HEK293 (cell line): ENCODE data around the gene LST1.

ENCODE experiments used
- CTCF ChIA-PET: fragments of 350-600 bp; formaldehyde crosslinking; extraction: SDS; loops from one replicate; lab custom pipeline; 2021; ENCODE audit warnings: antibody characterized with exemption; lab: Yijun Ruan, JAX
- POLR2A ChIA-PET: fragments of 300-600 bp; formaldehyde crosslinking; extraction: SDS; loops from one replicate; lab custom pipeline; 2020; ENCODE audit warnings: antibody characterized with exemption, inconsistent platforms; lab: Yijun Ruan, JAX
- H3K27ac ChIP-seq: fragments of 200-500 bp; sonication (Bioruptor generic); 2 replicates; pipeline ENCODE4 v1.5.1; 2014; ENCODE audit warnings: low read depth, low read length, control low read depth, inconsistent platforms; ENCODE audit errors: extremely low read depth
- H3K36me3 ChIP-seq, 2 experiments: fragments of 200-500 bp in 1 of 2; sonication (Bioruptor generic) in 1 of 2; 1 replicate in 1 of 2; 2 replicates in 1 of 2; pipeline ENCODE4 v1.5.1; 2014 to 2017; ENCODE audit warnings: inconsistent platforms in 2 of 2, low read length in 2 of 2; ENCODE audit not compliant: control insufficient read depth in 2 of 2, insufficient read depth in 1 of 2
- H3K4me1 ChIP-seq: fragments of 200-500 bp; sonication (Bioruptor generic); 2 replicates; pipeline ENCODE4 v1.5.1; 2014; ENCODE audit warnings: mild to moderate bottlenecking, low read length, inconsistent platforms; ENCODE audit not compliant: control insufficient read depth, insufficient read depth
- H3K4me3 ChIP-seq: 2 replicates; pipeline ENCODE4 v1.5.1; 2011; ENCODE audit warnings: low read depth, mild to moderate bottlenecking, control low read depth, low read length, moderate library complexity
- H3K9me3 ChIP-seq: fragments of 200-500 bp; sonication (Bioruptor generic); 2 replicates; pipeline ENCODE4 v1.5.1; 2014; ENCODE audit warnings: low read depth, low read length, inconsistent platforms; ENCODE audit not compliant: control insufficient read depth, insufficient read depth
- GLIS2 ChIP-seq: fragments of 450-650 bp; formaldehyde crosslinking; IDR thresholded peaks from 2 replicates; pipeline ENCODE4 v1.5.1; 2016; ENCODE audit warnings: missing biosample characterization, missing genetic modification characterization
- HOXC10 ChIP-seq: sonication (generic); formaldehyde crosslinking; IDR thresholded peaks from 2 replicates; pipeline ENCODE4 v1.8.1; 2023; ENCODE audit warnings: mild to moderate bottlenecking, missing genetic modification reagents
- HOXD13 ChIP-seq: sonication (generic); formaldehyde crosslinking; IDR thresholded peaks from 2 replicates; pipeline ENCODE4 v1.8.0; 2022; ENCODE audit warnings: missing genetic modification reagents, borderline replicate concordance
- MYNN ChIP-seq: fragments of 450-650 bp; formaldehyde crosslinking; IDR thresholded peaks from 2 replicates; pipeline ENCODE4 v1.5.1; 2016; ENCODE audit warnings: missing biosample characterization, missing genetic modification characterization, borderline replicate concordance
- SP3 ChIP-seq: fragments of 450-650 bp; formaldehyde crosslinking; IDR thresholded peaks from 2 replicates; pipeline ENCODE4 v1.5.1; 2016; ENCODE audit warnings: missing biosample characterization, missing genetic modification characterization
- WT1 ChIP-seq: fragments of 450-650 bp; formaldehyde crosslinking; IDR thresholded peaks from 2 replicates; pipeline ENCODE4 v1.5.1; 2016; ENCODE audit warnings: missing biosample characterization, missing genetic modification characterization
- YY2 ChIP-seq: fragments of 450-650 bp; formaldehyde crosslinking; IDR thresholded peaks from 2 replicates; pipeline ENCODE4 v1.5.1; 2016; ENCODE audit warnings: missing biosample characterization, missing genetic modification characterization
- ZFHX2 ChIP-seq: fragments of 450-650 bp; formaldehyde crosslinking; conservative IDR thresholded peaks from 2 replicates; pipeline ENCODE4 v1.5.1; 2016; ENCODE audit warnings: missing biosample characterization, missing genetic modification characterization
- ZFP41 ChIP-seq: fragments of 450-650 bp; formaldehyde crosslinking; IDR thresholded peaks from 2 replicates; pipeline ENCODE4 v1.5.1; 2016; ENCODE audit warnings: missing biosample characterization, missing genetic modification characterization, borderline replicate concordance
- ZNF114 ChIP-seq: fragments of 450-650 bp; formaldehyde crosslinking; IDR thresholded peaks from 2 replicates; pipeline ENCODE4 v1.5.0; 2017; ENCODE audit warnings: missing biosample characterization, missing genetic modification characterization
- ZNF157 ChIP-seq: fragments of 450-650 bp; formaldehyde crosslinking; IDR thresholded peaks from 2 replicates; pipeline ENCODE4 v1.5.1; 2016; ENCODE audit warnings: missing biosample characterization, missing genetic modification characterization
- ZNF23 ChIP-seq: fragments of 450-650 bp; formaldehyde crosslinking; IDR thresholded peaks from 2 replicates; pipeline ENCODE4 v1.5.1; 2016; ENCODE audit warnings: missing biosample characterization, missing genetic modification characterization, borderline replicate concordance
- ZNF248 ChIP-seq: fragments of 450-650 bp; formaldehyde crosslinking; IDR thresholded peaks from 2 replicates; pipeline ENCODE4 v1.5.1; 2017; ENCODE audit warnings: missing biosample characterization, missing genetic modification characterization
- ZNF302 ChIP-seq: fragments of 450-650 bp; formaldehyde crosslinking; IDR thresholded peaks from 2 replicates; pipeline ENCODE4 v1.5.1; 2016; ENCODE audit warnings: missing biosample characterization, missing genetic modification characterization, low read depth
- ZNF416 ChIP-seq: fragments of 450-650 bp; formaldehyde crosslinking; IDR thresholded peaks from 2 replicates; pipeline ENCODE4 v1.5.1; 2016; ENCODE audit warnings: missing biosample characterization, missing genetic modification characterization
- ZNF501 ChIP-seq: fragments of 450-650 bp; formaldehyde crosslinking; IDR thresholded peaks from 2 replicates; pipeline ENCODE4 v1.5.1; 2016; ENCODE audit warnings: missing biosample characterization, missing genetic modification characterization
- ZNF558 ChIP-seq: fragments of 450-650 bp; formaldehyde crosslinking; IDR thresholded peaks from 2 replicates; pipeline ENCODE4 v1.5.1; 2016; ENCODE audit warnings: missing biosample characterization, missing genetic modification characterization
- ZNF560 ChIP-seq: fragments of 450-650 bp; formaldehyde crosslinking; IDR thresholded peaks from 2 replicates; pipeline ENCODE4 v1.5.1; 2017; ENCODE audit warnings: missing biosample characterization, missing genetic modification characterization, borderline replicate concordance
- ZNF600 ChIP-seq: fragments of 450-650 bp; formaldehyde crosslinking; IDR thresholded peaks from 2 replicates; pipeline ENCODE4 v1.5.1; 2016; ENCODE audit warnings: missing biosample characterization, missing genetic modification characterization
- ZNF621 ChIP-seq: fragments of 450-650 bp; formaldehyde crosslinking; IDR thresholded peaks from 2 replicates; pipeline ENCODE4 v1.5.1; 2017; ENCODE audit warnings: missing biosample characterization, missing genetic modification characterization
- ZNF629 ChIP-seq: fragments of 450-650 bp; formaldehyde crosslinking; IDR thresholded peaks from 2 replicates; pipeline ENCODE4 v1.5.1; 2017; ENCODE audit warnings: missing biosample characterization, missing genetic modification characterization
- ZNF792 ChIP-seq: fragments of 450-650 bp; formaldehyde crosslinking; IDR thresholded peaks from 2 replicates; pipeline ENCODE4 v1.5.1; 2016; ENCODE audit warnings: missing biosample characterization, missing genetic modification characterization
- TF ChIP-seq, protein P1 (sequence below): IDR thresholded peaks from 2 replicates; pipeline ENCODE4 v1.6.1; 2011; ENCODE audit warnings: mild to moderate bottlenecking, low read depth, low read length, borderline replicate concordance
- TF ChIP-seq, protein P2 (sequence below): fragments of 450-650 bp; formaldehyde crosslinking; IDR thresholded peaks from 2 replicates; pipeline ENCODE4 v1.5.1; 2016; ENCODE audit warnings: missing biosample characterization, missing genetic modification characterization
- TF ChIP-seq, protein P3 (sequence below): fragments of 450-650 bp; IDR thresholded peaks from 2 replicates; pipeline ENCODE4 v1.5.1; 2018; ENCODE audit warnings: missing biosample characterization, mild to moderate bottlenecking, missing genetic modification characterization
- TF ChIP-seq, protein P4 (sequence below): fragments of 450-650 bp; formaldehyde crosslinking; IDR thresholded peaks from 2 replicates; pipeline ENCODE4 v1.5.1; 2016; ENCODE audit warnings: missing biosample characterization, missing genetic modification characterization
- TF ChIP-seq, protein P5 (sequence below): fragments of 450-650 bp; formaldehyde crosslinking; IDR thresholded peaks from 2 replicates; pipeline ENCODE4 v1.5.1; 2017; ENCODE audit warnings: missing biosample characterization, missing genetic modification characterization
- TF ChIP-seq, protein P6 (sequence below): fragments of 450-650 bp; formaldehyde crosslinking; IDR thresholded peaks from 2 replicates; pipeline ENCODE4 v1.5.1; 2017; ENCODE audit warnings: missing biosample characterization, missing genetic modification characterization

Gene LST1

DNA sequence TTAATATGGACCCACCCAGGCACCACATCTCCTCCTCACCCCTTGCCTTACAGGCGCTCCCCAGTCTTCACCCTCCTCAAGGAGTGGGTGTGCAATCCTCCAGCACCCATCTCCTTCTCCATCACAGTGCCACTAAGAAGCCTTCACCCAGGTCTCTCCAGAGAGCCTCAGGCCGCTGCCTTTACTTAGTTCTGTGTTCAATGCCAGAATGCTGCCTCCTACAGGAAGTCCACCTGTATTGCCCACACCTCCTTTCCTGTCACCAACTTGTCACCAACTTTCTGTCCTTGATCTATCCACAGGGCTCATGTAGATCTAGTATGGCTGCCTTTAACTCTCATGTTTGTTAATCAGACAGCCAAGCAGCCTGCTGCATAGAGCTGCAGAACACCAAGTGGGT lies 586 bp upstream of the LST1 start (continued):
- no peak for TF ChIP-seq ZNF501 (tag by site-specific recombination)
- no peak for TF ChIP-seq ZNF792 (tag by site-specific recombination)
- TF ChIP-seq YY2 (tag by site-specific recombination), result no peak
- TF ChIP-seq, protein P1, sequence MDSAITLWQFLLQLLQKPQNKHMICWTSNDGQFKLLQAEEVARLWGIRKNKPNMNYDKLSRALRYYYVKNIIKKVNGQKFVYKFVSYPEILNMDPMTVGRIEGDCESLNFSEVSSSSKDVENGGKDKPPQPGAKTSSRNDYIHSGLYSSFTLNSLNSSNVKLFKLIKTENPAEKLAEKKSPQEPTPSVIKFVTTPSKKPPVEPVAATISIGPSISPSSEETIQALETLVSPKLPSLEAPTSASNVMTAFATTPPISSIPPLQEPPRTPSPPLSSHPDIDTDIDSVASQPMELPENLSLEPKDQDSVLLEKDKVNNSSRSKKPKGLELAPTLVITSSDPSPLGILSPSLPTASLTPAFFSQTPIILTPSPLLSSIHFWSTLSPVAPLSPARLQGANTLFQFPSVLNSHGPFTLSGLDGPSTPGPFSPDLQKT, result no peak
- TF ChIP-seq, protein P2, sequence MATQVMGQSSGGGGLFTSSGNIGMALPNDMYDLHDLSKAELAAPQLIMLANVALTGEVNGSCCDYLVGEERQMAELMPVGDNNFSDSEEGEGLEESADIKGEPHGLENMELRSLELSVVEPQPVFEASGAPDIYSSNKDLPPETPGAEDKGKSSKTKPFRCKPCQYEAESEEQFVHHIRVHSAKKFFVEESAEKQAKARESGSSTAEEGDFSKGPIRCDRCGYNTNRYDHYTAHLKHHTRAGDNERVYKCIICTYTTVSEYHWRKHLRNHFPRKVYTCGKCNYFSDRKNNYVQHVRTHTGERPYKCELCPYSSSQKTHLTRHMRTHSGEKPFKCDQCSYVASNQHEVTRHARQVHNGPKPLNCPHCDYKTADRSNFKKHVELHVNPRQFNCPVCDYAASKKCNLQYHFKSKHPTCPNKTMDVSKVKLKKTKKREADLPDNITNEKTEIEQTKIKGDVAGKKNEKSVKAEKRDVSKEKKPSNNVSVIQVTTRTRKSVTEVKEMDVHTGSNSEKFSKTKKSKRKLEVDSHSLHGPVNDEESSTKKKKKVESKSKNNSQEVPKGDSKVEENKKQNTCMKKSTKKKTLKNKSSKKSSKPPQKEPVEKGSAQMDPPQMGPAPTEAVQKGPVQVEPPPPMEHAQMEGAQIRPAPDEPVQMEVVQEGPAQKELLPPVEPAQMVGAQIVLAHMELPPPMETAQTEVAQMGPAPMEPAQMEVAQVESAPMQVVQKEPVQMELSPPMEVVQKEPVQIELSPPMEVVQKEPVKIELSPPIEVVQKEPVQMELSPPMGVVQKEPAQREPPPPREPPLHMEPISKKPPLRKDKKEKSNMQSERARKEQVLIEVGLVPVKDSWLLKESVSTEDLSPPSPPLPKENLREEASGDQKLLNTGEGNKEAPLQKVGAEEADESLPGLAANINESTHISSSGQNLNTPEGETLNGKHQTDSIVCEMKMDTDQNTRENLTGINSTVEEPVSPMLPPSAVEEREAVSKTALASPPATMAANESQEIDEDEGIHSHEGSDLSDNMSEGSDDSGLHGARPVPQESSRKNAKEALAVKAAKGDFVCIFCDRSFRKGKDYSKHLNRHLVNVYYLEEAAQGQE (tag by site-specific recombination), result no peak

DNA sequence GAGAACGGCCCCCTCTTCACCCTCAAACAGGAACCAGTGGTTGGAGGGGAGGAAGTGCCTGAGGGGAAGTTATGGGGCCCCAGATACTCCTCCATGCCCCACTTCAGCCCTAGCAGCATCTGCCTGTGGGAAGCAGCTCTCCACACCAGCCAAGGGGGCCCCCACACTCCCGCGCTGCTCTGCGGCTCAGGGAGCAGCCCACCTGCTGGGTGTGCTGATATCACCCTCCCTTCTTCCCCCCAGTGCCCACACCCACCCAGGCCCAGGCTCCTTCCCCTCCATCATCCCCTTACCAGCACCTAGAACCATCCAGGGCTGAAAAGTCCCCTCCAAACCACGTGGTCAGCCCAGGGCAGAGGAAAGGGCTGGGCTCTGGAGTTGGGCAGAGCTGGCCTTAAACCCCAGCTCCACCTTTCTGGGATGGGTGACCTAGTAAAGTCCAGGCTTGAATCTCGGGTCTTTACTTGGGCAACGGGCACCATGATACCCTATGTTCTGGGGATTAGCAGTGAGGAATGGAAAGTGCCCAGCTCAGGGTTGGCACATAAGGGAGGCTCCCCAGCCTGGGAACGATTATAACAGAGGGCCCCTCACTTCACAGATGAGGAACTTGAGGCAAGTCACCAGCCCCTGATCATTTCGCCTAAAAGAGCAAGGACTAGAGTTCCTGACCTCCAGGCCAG lies 663 bp downstream of the LST1 start:
- H3K36me3 ChIP-seq, result no peaks in the 10 kb centered on the region
- no peak overlapping the region for H3K4me3 ChIP-seq
- CTCF ChIA-PET, result interaction anchor here (0.5 to 18.7 kb wide), 12 partner anchors 9 to 390 kb away, joined by 3 to 518 read pairs (median 4); partner anchors contain the start of genes ATP6V1G2 and NCR3
- no peak overlapping the region for H3K27ac ChIP-seq
- POLR2A ChIA-PET, result interaction anchor here (0.5 to 0.8 kb wide), 2 partner anchors 12 to 46 kb away, joined by 3 read pairs; no protein-coding TSS in a partner anchor
- no peaks in the 10 kb centered on the region for H3K9me3 ChIP-seq
- H3K4me1 ChIP-seq, result no peaks in the 10 kb centered on the region
- TF ChIP-seq ZNF248 (tag by site-specific recombination) (no peak), ZNF416 (tag by site-specific recombination) (no peak), ZNF629 (no peak), WT1 (no peak), ZNF600 (tag by site-specific recombination) (no peak), ZNF621 (no peak), ZFP41 (tag by site-specific recombination) (no peak), ZNF560 (tag by site-specific recombination) (no peak), ZFHX2 (tag by site-specific recombination) (peak; percentile 60), HOXD13 (CRISPR knock-in tag) (no peak), ZNF558 (tag by site-specific recombination) (no peak), ZNF23 (no peak), MYNN (tag by site-specific recombination) (no peak), GLIS2 (peak; percentile 13; the same call in 1 of the 2 replicates), ZNF157 (tag by site-specific recombination) (no peak), ZNF302 (no peak), SP3 (no peak), HOXC10 (CRISPR knock-in tag) (no peak), ZNF114 (tag by site-specific recombination) (no peak)
- TF ChIP-seq, protein P3, sequence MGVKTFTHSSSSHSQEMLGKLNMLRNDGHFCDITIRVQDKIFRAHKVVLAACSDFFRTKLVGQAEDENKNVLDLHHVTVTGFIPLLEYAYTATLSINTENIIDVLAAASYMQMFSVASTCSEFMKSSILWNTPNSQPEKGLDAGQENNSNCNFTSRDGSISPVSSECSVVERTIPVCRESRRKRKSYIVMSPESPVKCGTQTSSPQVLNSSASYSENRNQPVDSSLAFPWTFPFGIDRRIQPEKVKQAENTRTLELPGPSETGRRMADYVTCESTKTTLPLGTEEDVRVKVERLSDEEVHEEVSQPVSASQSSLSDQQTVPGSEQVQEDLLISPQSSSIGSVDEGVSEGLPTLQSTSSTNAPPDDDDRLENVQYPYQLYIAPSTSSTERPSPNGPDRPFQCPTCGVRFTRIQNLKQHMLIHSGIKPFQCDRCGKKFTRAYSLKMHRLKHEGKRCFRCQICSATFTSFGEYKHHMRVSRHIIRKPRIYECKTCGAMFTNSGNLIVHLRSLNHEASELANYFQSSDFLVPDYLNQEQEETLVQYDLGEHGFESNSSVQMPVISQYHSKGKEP (tag by site-specific recombination), result no peak
- TF ChIP-seq, protein P4, sequence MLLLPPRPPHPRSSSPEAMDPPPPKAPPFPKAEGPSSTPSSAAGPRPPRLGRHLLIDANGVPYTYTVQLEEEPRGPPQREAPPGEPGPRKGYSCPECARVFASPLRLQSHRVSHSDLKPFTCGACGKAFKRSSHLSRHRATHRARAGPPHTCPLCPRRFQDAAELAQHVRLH (tag by site-specific recombination), result no peak
- TF ChIP-seq, protein P5, sequence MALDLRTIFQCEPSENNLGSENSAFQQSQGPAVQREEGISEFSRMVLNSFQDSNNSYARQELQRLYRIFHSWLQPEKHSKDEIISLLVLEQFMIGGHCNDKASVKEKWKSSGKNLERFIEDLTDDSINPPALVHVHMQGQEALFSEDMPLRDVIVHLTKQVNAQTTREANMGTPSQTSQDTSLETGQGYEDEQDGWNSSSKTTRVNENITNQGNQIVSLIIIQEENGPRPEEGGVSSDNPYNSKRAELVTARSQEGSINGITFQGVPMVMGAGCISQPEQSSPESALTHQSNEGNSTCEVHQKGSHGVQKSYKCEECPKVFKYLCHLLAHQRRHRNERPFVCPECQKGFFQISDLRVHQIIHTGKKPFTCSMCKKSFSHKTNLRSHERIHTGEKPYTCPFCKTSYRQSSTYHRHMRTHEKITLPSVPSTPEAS (tag by site-specific recombination), result no peak
- TF ChIP-seq, protein P6, sequence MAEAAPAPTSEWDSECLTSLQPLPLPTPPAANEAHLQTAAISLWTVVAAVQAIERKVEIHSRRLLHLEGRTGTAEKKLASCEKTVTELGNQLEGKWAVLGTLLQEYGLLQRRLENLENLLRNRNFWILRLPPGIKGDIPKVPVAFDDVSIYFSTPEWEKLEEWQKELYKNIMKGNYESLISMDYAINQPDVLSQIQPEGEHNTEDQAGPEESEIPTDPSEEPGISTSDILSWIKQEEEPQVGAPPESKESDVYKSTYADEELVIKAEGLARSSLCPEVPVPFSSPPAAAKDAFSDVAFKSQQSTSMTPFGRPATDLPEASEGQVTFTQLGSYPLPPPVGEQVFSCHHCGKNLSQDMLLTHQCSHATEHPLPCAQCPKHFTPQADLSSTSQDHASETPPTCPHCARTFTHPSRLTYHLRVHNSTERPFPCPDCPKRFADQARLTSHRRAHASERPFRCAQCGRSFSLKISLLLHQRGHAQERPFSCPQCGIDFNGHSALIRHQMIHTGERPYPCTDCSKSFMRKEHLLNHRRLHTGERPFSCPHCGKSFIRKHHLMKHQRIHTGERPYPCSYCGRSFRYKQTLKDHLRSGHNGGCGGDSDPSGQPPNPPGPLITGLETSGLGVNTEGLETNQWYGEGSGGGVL (tag by site-specific recombination), result peak; percentile 79
